ENCODE data around the gene TLR3.

Gene TLR3

DNA sequence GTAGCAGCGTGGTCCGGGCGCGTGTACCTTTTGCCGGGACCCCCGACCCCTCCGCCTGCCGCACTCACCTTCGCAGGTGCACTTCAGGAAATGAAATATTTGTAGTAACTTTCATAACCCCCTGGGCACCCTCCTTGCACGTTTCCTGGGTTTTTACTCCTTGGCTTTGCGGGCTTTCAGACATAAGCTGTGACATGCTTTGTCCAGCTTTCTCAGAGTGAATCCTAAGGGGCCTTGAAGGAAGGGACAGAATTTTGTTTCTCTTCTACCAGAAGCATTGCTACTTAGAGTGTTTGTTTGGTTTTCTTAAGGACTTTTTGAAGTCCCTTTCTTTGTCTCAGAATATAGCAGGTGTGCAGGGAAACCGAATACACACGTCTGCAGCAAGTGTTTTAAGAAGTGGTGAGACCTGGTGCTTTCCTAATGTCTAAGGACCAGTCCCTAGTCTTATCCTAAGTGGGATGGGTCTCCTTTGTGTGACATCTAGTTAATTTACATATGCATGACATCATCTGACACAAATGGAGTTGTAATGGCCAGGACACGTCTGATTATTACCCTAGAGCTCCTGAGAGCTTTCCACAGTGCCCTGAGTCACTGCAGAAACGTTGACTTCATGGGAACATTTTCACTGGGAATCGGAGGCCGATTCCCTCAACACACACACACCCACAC is 36.8 kb downstream of the TLR3 start:
- no peak for DNase-seq (ENCODE audit: low read depth in 3 of 3)

GRCh38 chr4:186107947-186108346 is 39.0 kb downstream of the TLR3 start:
- DNase-seq (ENCODE audit: low read depth in 3 of 3) = no peak

DNA sequence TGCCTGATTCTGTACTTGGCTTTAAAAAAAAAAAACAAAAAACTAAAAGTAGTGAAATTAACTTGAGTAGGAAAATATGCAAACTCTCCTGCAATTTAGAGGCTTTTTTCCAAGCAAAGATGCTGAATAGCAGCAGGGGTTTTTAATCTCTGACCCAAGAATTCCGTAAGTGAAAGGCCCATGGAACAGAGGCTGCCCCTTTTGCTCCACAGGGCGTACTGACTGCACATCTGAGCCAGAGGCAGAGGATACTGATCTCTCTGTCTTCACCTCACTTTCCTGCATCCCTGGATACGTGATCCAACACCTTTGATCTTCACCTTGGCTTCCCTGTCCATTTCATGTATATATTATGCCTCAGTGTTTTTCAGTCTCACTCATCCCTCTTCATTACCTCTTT is 39.4 kb downstream of the TLR3 start:
- DNase-seq (ENCODE audit: low read depth in 3 of 3) = no peak

- no peak for DNase-seq (ENCODE audit: low read depth in 3 of 3)
Measured at GRCh38 chr4:186109245-186109644, 40.3 kb downstream of the TLR3 start.

DNA sequence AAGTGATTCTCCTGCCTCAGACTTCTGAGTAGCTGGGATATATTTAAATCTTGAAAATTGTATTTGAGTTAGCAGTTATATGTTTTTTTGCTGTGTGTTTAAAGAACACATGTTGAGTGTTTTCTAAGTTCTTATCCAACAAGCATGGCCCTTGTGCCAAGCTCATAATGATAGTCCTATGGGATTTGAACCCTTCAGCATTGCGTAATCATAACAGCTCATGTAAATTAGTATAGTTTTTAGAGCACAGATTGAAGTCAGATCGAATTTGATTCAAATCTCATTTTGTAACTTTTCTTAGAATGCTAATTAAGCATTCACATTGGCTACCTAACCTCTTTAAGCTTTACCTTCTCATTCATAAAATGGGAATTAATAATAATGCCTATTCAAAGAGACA is 47.7 kb downstream of the TLR3 start:
- no peak for DNase-seq (ENCODE audit: low read depth in 3 of 3)

- no peak for DNase-seq (ENCODE audit: low read depth in 3 of 3)
Measured at GRCh38 chr4:186118582-186118981, 49.6 kb downstream of the TLR3 start.

- no peak for DNase-seq (ENCODE audit: low read depth in 3 of 3)
Measured at GRCh38 chr4:186121057-186121456, 52.1 kb downstream of the TLR3 start.

DNA sequence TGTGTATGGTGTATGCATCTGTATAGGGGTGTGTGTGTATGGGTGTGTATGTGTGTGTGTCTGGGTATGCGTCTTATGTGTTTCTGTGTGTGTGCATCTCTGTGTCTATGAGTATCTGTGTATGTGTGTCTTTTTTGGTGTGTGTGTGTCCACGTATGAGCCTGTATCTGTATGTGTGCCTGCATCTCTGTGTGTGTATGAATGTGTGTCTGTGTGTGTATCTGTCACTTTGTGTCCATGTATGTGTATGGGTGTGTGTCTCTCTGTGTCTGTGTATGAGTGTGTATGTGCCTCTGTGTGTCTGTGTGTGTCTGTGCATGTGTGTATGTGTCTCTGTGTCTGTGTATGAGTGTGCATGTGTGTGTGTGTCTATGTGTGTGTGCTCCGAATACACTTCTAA is 59.9 kb downstream of the TLR3 start:
- no peak for DNase-seq (ENCODE audit: low read depth in 3 of 3)

DNA sequence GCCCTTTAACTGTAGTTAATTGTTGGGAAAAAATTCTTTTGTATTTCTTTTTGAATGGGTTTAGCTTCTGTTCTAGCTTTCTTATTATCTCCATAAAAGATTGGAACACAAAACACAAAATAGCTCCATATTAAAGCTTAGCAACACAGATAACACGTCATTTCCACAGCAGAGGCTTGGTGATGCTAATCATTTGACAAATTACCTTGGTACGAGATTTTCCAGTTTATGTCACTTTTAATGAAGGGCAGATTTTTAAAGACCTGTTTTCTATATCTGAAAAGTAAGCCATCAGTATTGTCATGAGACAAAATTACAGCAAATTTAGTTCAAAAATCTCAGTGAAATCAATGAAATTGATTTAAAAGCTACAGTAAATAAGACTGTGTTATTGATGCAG is 63.0 kb downstream of the TLR3 start:
- DNase-seq (ENCODE audit: low read depth in 3 of 3) = no peak

- no peak for DNase-seq (ENCODE audit: low read depth in 3 of 3)
Measured at GRCh38 chr4:186132577-186133242, 63.8 kb downstream of the TLR3 start.

DNA sequence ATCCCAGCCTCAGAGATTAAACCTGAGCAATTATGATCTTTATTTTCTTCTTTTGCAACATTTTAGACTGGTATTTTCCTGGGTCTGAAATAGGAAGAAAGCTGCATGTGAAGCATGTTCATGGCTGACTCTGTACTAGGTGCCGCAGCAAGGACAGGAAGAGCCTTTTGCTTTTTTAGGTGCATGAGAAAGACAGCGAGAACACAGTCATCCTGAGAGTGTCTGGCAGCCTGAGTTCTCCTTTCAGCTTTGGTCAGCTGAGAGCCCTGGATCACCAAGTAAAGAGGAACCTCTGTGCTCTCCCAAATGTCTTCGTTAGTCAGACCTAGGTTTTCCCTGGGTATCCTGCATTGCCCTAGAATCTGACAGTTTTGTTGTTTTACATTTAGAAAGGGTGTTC is 65.3 kb downstream of the TLR3 start:
- no peak for DNase-seq (ENCODE audit: low read depth in 3 of 3)

GRCh38 chr4:186134861-186135260 is 65.9 kb downstream of the TLR3 start:
- no peak for DNase-seq (ENCODE audit: low read depth in 3 of 3)

DNA sequence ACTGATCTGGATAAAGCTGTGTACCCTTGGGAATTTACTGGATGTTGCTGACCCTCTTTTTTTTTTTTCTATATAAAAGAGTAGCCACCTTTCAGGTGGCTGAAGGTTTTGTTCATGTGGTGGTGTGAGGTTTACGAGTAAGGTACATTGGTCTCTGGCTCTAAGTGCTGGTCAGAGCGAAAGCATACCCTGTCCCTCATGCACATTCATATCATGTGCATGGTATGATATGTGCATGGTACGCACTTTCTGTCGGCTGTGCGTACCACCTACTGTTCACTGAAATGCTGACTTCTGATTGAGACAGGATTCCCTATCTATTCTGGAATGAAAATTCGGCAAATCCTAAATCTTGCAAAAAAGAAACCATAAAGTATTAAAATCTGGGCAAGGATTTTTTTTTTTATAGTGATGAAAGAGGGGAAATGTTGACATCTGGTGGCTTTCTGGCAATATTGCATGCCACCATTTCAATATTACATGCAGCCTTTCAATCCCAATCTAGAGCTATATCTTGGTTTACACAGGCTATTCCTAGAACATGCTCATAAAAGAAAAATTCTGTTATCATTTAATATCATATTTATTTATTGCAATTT is 68.3 kb downstream of the TLR3 start:
- DNase-seq (ENCODE audit: low read depth in 3 of 3) = no peak
